ENCODE measurements around the gene CPNE5.

- TF ChIP-seq POLR2A (IDR thresholded peaks at IDR 0.05) (no peak), CTCF (IDR thresholded peaks at IDR 0.05) (no peak)
These were observed 147.6 kb downstream of the CPNE5 start for GRCh38 chr6:36691612-36692011.

Data from Peyer's patch (tissue), 4 donors.